ENCODE data around the gene MICAL1. TPM values are rescaled to one million over a fixed set of nuclear protein-coding genes. Genes with fewer than 3 reads are reported as not detected.
A peak's percentile ranks its signal among the peaks of the same experiment; 100 is the strongest.

Gene MICAL1
- total RNA-seq, 6 donors from 2014 or later, result 61.7 to 268 (median 78.3) TPM

GRCh38 chr6:109483735-109484057 lies 28.1 kb upstream of the MICAL1 start:
- Histone ChIP-seq H3K9me3 (no peaks in the 10 kb centered on the region), H3K4me3 (peak overlapping the region; percentile 24 to 100 (median 93)), H3K4me1 (peaks cover 35 to 52% (median 35%) of the 10 kb centered on the region in 4 donors), H3K27me3 (no peaks in the 10 kb centered on the region), H3K36me3 (peaks cover 0 to 15% (median 0%) of the 10 kb centered on the region in 4 donors), H3K27ac (peak overlapping the region; percentile 49 to 94 (median 76))
- no peak for TF ChIP-seq EP300 (IDR thresholded peaks at IDR 0.05)
- no peak for TF ChIP-seq CTCF (IDR thresholded peaks at IDR 0.05)
- TF ChIP-seq POLR2A (IDR thresholded peaks at IDR 0.05), result no peak
- no peak for TF ChIP-seq POLR2AphosphoS5 (IDR thresholded peaks at IDR 0.05)
- ATAC-seq (ENCODE audit: low FRiP score in 2 of 2) (no peak), DNase-seq (no peak)
- WGBS, 2 donors, result 0 to 3% methylated on average over 6 of the region's 6 CpGs

- Histone ChIP-seq H3K4me3 (peak within 1 kb of the TSS; percentile 83 to 100 (median 93)), H3K27ac (peak within 1 kb of the TSS; percentile 79 to 94 (median 86)), H3K4me1 (peaks cover 40 to 57% (median 41%) of the 10 kb centered on the region in 4 donors), H3K9me3 (no peaks in the 10 kb centered on the region), H3K36me3 (peaks cover 0 to 18% (median 0%) of the 10 kb centered on the region in 4 donors), H3K27me3 (no peaks in the 10 kb centered on the region)
- peak; percentile 94 to 98 for DNase-seq
- ATAC-seq (ENCODE audit: low FRiP score in 2 of 2), result peak; percentile 95 to 97
- WGBS, 2 donors, result 0 to 1% methylated on average over 19 to 27 of the region's 97 CpGs
- TF ChIP-seq POLR2A (IDR thresholded peaks at IDR 0.05) (peak in 3 of 4 donors; percentile 62 to 93 (median 92)), CTCF (IDR thresholded peaks at IDR 0.05) (peak in 1 of 6 experiments; percentile 12), POLR2AphosphoS5 (IDR thresholded peaks at IDR 0.05) (peak; percentile 76 to 79), EP300 (IDR thresholded peaks at IDR 0.05) (peak in 1 of 4 donors; percentile 29)
Measured at GRCh38 chr6:109482905-109483734, 27.5 kb upstream of the MICAL1 start, which contains the start of gene ZBTB24. Gene ZBTB24, minus strand, starts transcription at chr6:109483219. Its CDS starts 1,193 bp downstream, at chr6:109482026.

- peaks cover 45 to 74% (median 49%) of the 10 kb centered on the region in 4 donors for H3K4me1 ChIP-seq
- H3K9me3 ChIP-seq, result no peaks in the 10 kb centered on the region
- TF ChIP-seq CTCF (IDR thresholded peaks at IDR 0.05) (no peak), POLR2A (IDR thresholded peaks at IDR 0.05) (no peak), EP300 (IDR thresholded peaks at IDR 0.05) (no peak), POLR2AphosphoS5 (IDR thresholded peaks at IDR 0.05) (no peak)
- no peak overlapping the region for H3K27ac ChIP-seq
- WGBS, 2 donors, result 91 to 93% methylated on average over 7 of the region's 7 CpGs
- peaks cover 0 to 29% (median 7%) of the 10 kb centered on the region in 4 donors for H3K36me3 ChIP-seq
- DNase-seq, result no peak
- H3K4me3 ChIP-seq, result peak overlapping the region in 1 of 4 donors; percentile 20
- H3K27me3 ChIP-seq, result no peaks in the 10 kb centered on the region
- ATAC-seq (ENCODE audit: low FRiP score in 2 of 2), result no peak
Measured at GRCh38 chr6:109480993-109481480, 25.5 kb upstream of the MICAL1 start.

GRCh38 chr6:109478841-109479624 lies 23.5 kb upstream of the MICAL1 start:
- peaks cover 45 to 68% (median 49%) of the 10 kb centered on the region in 4 donors for H3K4me1 ChIP-seq
- 78 to 86% methylated on average over 5 of the region's 5 CpGs for WGBS, 2 donors
- TF ChIP-seq CTCF (IDR thresholded peaks at IDR 0.05) (no peak), POLR2A (IDR thresholded peaks at IDR 0.05) (no peak), POLR2AphosphoS5 (IDR thresholded peaks at IDR 0.05) (no peak), EP300 (IDR thresholded peaks at IDR 0.05) (no peak)
- H3K9me3 ChIP-seq, result no peaks in the 10 kb centered on the region
- no peaks in the 10 kb centered on the region for H3K27me3 ChIP-seq
- H3K27ac ChIP-seq, result peak overlapping the region in 1 of 4 donors; percentile 11
- peaks cover 3 to 49% (median 25%) of the 10 kb centered on the region in 4 donors for H3K36me3 ChIP-seq
- H3K4me3 ChIP-seq, result peak overlapping the region in 1 of 4 donors; percentile 20
- DNase-seq, result no peak
- no peak for ATAC-seq (ENCODE audit: low FRiP score in 2 of 2)
